ENCODE results near the gene NOX5.
"Not testable (repeated sequence)": the region's sequence is repeated elsewhere in the genome, so short reads cannot be mapped to it uniquely, and the experiment has no call there.

The NOX5 gene

DNA sequence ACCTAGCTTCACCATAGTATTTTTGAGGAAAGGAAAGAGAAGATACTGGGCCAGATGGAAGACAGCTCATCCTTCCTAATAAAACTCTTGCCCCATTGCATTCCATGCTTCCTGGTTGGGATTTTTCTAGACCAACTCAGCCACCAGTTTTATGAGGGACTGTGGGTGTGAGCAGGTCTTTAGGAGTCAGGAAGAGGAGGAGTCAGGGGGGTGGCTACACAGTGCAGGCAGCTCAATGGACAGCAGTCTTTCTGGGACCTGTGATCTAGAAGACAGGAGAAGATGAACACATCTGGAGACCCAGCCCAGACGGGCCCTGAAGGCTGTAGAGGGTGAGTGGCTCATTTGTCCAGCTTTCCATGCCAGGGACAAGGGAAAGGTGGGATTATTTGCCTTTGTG is at the start of gene NOX5:
Gene NOX5, plus strand, starts transcription at position 242 of the 400 bp plus-strand sequence. Its CDS starts 41 bp downstream, at position 283.
- ATAC-seq (ENCODE audit: low read depth) (no peak), DNase-seq (ENCODE audit: low spot score in 2 of 2) (no peak)
- Mint-ChIP-seq H3K4me1 (no peaks in the 10 kb centered on the region), H3K4me3 (no peak within 1 kb of the TSS), H3K27ac (no peak within 1 kb of the TSS), H3K36me3 (peaks cover 5% of the 10 kb centered on the region), H3K9me3 (peaks cover 11% of the 10 kb centered on the region), H3K27me3 (peaks cover 14% of the 10 kb centered on the region)

- H3K9me3 Mint-ChIP-seq = peaks cover 10% of the 10 kb centered on the region
Measured at GRCh38 chr15:68966996-68967395, 47.5 kb upstream of the NOX5 start.

DNA sequence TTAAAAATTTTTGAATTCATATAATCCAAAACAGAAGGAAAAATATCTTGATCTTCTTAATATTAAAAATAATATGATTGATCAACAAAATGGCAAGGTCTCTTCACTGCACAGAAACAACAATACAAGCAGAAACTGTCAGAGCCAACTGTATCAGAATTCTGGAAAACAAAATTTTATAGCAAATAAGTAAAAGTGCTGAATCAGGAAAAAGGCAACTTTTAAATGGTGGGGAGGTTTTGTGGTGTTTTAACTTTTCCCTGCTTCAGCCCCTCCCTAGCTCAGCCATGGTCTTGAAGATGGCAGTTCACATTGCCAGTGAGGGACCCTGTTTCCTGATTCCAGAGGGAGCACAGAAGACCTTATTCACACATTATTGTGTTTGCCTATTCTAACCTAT is 46.5 kb upstream of the NOX5 start:
- peaks cover 3% of the 10 kb centered on the region for H3K27me3 Mint-ChIP-seq
- DNase-seq (ENCODE audit: low spot score in 2 of 2) = no peak
- peaks cover 10% of the 10 kb centered on the region for H3K9me3 Mint-ChIP-seq
- H3K4me3 Mint-ChIP-seq = no peak overlapping the region
- no peak for ATAC-seq (ENCODE audit: low read depth)
- H3K36me3 Mint-ChIP-seq = no peaks in the 10 kb centered on the region
- no peak overlapping the region for H3K27ac Mint-ChIP-seq
- H3K4me1 Mint-ChIP-seq = no peaks in the 10 kb centered on the region

More at GRCh38 chr15:68966996-68967395, 47.5 kb upstream of the NOX5 start:
- H3K4me3 Mint-ChIP-seq = no peak overlapping the region
- H3K4me1 Mint-ChIP-seq = no peaks in the 10 kb centered on the region
- H3K27me3 Mint-ChIP-seq = peaks cover 3% of the 10 kb centered on the region
- DNase-seq (ENCODE audit: low spot score in 2 of 2) (no peak), ATAC-seq (ENCODE audit: low read depth) (no peak)
- no peaks in the 10 kb centered on the region for H3K36me3 Mint-ChIP-seq
- H3K27ac Mint-ChIP-seq = no peak overlapping the region

DNA sequence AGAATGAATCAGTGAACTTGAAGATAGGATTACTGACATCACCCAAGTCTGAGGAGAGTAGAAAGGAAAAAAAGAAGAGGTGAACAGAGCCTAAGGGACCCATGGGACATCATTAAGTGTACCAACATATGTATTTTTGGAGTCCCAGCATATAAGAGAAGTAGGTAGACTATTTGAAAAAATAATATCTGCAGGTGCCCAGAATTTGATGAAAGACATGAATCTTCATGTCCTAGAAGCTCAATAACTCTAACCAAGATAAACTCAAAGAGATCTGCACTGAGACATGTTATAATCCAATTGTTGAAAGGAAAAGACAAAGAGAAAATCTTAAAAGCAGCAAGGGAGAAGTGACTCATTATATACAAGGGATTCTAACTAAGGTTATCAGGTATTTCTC is 45.2 kb upstream of the NOX5 start:
- no peak overlapping the region for H3K27ac Mint-ChIP-seq
- no peak for DNase-seq (ENCODE audit: low spot score in 2 of 2)
- H3K4me1 Mint-ChIP-seq = no peaks in the 10 kb centered on the region
- H3K36me3 Mint-ChIP-seq = no peaks in the 10 kb centered on the region
- no peak for ATAC-seq (ENCODE audit: low read depth)
- peaks cover 6% of the 10 kb centered on the region for H3K27me3 Mint-ChIP-seq
- no peak overlapping the region for H3K4me3 Mint-ChIP-seq
- H3K9me3 Mint-ChIP-seq = peaks cover 10% of the 10 kb centered on the region

DNA sequence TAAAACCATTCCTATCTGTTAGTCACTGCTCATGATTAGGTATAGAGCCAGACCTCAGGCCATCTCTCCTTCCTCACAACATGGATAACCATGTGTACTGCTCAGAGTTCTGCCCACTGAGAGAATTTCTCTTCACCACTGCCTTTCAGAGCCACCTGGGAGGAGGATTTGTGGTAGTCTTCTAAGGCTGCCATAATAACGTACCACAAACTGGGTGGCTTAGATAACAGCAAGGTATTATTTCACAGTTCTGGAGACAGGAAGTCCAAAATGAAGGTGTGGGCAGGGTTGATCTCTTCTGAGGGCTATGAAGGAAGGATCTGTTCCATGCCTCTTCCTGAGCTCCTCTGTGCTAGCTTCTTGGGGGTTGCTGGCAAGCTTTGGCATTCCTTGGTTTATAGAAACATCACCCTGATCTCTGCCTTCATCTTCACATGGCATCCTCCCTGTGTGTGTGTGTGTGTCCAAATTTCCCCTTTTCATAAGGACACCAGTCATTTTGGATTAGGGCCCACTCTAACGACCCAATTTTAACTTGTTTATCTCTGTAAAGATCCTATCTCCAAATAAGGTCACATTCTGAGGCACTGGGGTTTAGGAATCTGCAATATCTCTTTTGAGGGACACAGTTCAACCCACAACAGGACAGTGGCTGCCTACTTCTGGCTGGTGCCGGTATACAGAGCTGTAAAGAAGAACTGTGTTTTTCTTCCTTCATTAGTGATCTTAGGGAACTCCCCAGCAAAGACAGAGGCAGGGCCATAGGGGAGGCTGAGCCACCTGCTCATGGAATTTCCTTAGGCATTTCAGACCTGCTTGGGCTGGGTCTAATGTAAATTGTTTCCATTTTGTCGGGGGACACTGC is 42.1 kb upstream of the NOX5 start:
- Mint-ChIP-seq H3K4me3 (no peak overlapping the region), H3K27me3 (peaks cover 6% of the 10 kb centered on the region), H3K4me1 (no peaks in the 10 kb centered on the region), H3K36me3 (no peaks in the 10 kb centered on the region), H3K9me3 (peaks cover 13% of the 10 kb centered on the region), H3K27ac (no peak overlapping the region)
- no peak for ATAC-seq (ENCODE audit: low read depth)
- DNase-seq (ENCODE audit: low spot score in 2 of 2) = no peak

GRCh38 chr15:68975651-68976160 is 38.8 kb upstream of the NOX5 start:
- DNase-seq (ENCODE audit: low spot score in 2 of 2); ATAC-seq (ENCODE audit: low read depth); H3K27ac Mint-ChIP-seq; H3K27me3 Mint-ChIP-seq; H3K9me3 Mint-ChIP-seq; H3K4me3 Mint-ChIP-seq; H3K36me3 Mint-ChIP-seq; H3K4me1 Mint-ChIP-seq: not testable (repeated sequence)

GRCh38 chr15:68977426-68977825 is 37.1 kb upstream of the NOX5 start:
- H3K4me1 Mint-ChIP-seq; DNase-seq (ENCODE audit: low spot score in 2 of 2); H3K9me3 Mint-ChIP-seq; H3K4me3 Mint-ChIP-seq; ATAC-seq (ENCODE audit: low read depth); H3K27ac Mint-ChIP-seq; H3K36me3 Mint-ChIP-seq; H3K27me3 Mint-ChIP-seq: not testable (repeated sequence)

DNA sequence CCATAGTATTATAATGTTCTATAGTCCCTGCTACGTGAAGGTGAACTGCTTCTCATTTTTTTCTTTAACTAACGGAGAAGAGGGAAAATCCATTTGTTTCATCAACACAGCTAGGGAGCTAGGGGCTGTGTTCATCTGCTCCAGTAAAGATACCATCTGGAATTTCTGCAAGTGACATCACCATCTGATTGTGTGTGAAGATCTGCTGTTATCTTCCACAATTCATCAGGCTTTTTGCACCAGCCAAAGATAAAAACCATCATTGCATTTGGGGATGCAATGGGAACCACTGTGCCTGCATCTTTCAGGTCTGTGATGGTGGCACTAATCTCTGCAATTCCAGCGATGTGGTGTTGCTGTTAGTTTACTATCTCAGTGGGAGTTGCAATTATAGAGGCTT is 35.5 kb upstream of the NOX5 start:
- DNase-seq (ENCODE audit: low spot score in 2 of 2) (no peak), ATAC-seq (ENCODE audit: low read depth) (no peak)
- Mint-ChIP-seq H3K27me3 (peaks cover 3% of the 10 kb centered on the region), H3K27ac (no peak overlapping the region), H3K4me3 (no peak overlapping the region), H3K36me3 (no peaks in the 10 kb centered on the region), H3K4me1 (no peaks in the 10 kb centered on the region), H3K9me3 (peaks cover 3% of the 10 kb centered on the region)

GRCh38 chr15:68979816-68980215 is 34.7 kb upstream of the NOX5 start:
- Mint-ChIP-seq H3K27ac (no peak overlapping the region), H3K27me3 (peaks cover 3% of the 10 kb centered on the region), H3K36me3 (no peaks in the 10 kb centered on the region), H3K4me1 (no peaks in the 10 kb centered on the region), H3K9me3 (peaks cover under 1% of the 10 kb centered on the region), H3K4me3 (no peak overlapping the region)
- DNase-seq (ENCODE audit: low spot score in 2 of 2) (no peak), ATAC-seq (ENCODE audit: low read depth) (no peak)

- Mint-ChIP-seq H3K9me3 (no peaks in the 10 kb centered on the region), H3K36me3 (no peaks in the 10 kb centered on the region)
Measured at GRCh38 chr15:68980786-68981185, 33.7 kb upstream of the NOX5 start.

DNA sequence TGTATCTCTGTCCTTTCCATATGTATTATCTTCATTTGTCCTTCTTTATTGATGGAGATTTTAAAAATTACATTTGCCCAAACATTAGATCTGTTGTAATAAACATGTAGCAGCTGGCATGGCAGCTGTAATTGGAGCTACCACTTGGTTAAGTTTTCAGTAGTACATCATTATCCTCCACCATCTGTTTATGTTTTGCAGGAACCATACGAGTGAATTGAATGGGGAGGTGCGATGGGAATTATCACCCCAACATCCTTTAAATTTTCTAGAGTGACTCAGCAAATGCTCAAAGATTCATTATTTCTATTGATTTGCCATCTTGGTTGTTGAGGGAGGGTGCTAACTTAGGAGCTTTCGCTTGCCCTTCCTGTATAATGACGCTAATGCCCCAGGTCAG is 32.6 kb upstream of the NOX5 start:
- no peak for DNase-seq (ENCODE audit: low spot score in 2 of 2)
- H3K36me3 Mint-ChIP-seq = no peaks in the 10 kb centered on the region
- no peaks in the 10 kb centered on the region for H3K4me1 Mint-ChIP-seq
- no peak for ATAC-seq (ENCODE audit: low read depth)
- no peak overlapping the region for H3K27ac Mint-ChIP-seq
- no peaks in the 10 kb centered on the region for H3K9me3 Mint-ChIP-seq
- no peak overlapping the region for H3K4me3 Mint-ChIP-seq
- H3K27me3 Mint-ChIP-seq = peaks cover 2% of the 10 kb centered on the region

More at GRCh38 chr15:68980786-68981185, 33.7 kb upstream of the NOX5 start:
- H3K4me3 Mint-ChIP-seq = no peak overlapping the region
- H3K27me3 Mint-ChIP-seq = peaks cover 3% of the 10 kb centered on the region
- H3K4me1 Mint-ChIP-seq = no peaks in the 10 kb centered on the region
- H3K27ac Mint-ChIP-seq = no peak overlapping the region
- ATAC-seq (ENCODE audit: low read depth) (no peak), DNase-seq (ENCODE audit: low spot score in 2 of 2) (no peak)

- Mint-ChIP-seq H3K4me1 (no peaks in the 10 kb centered on the region), H3K27ac (no peak overlapping the region), H3K27me3 (peaks cover 2% of the 10 kb centered on the region), H3K36me3 (no peaks in the 10 kb centered on the region), H3K9me3 (no peaks in the 10 kb centered on the region), H3K4me3 (no peak overlapping the region)
- DNase-seq (ENCODE audit: low spot score in 2 of 2) = no peak
- ATAC-seq (ENCODE audit: low read depth) = no peak
Measured at GRCh38 chr15:68982976-68983563, 31.4 kb upstream of the NOX5 start.

DNA sequence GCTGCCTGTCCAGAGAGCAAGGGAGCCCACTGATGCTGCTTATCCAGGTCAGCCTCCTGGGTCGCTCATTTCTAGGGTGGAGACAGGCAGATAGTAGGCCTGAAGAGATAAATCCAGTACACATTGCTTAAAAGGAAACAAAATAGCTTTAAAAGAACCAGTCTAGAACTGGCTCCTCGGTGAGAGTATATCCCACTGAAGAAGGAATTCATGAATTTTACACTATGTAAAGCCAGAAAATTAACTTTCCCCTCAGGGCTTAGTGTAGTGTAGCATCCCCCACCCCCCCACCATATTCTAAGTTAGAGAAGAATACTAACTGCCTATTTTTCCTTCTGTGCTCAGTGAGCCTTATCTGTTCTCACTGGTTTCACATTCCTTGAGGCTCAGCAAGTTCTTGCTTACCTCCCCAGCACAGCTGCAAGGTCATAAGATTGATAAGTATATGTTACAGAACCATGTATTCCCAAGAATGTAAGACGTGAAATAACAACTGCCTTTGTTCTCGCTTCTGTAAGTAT is 30.5 kb upstream of the NOX5 start:
- DNase-seq (ENCODE audit: low spot score in 2 of 2) = no peak
- ATAC-seq (ENCODE audit: low read depth) = no peak
- no peaks in the 10 kb centered on the region for H3K9me3 Mint-ChIP-seq
- no peak overlapping the region for H3K27ac Mint-ChIP-seq
- H3K4me3 Mint-ChIP-seq = no peak overlapping the region
- H3K4me1 Mint-ChIP-seq = no peaks in the 10 kb centered on the region
- peaks cover 4% of the 10 kb centered on the region for H3K27me3 Mint-ChIP-seq
- H3K36me3 Mint-ChIP-seq = no peaks in the 10 kb centered on the region

DNA sequence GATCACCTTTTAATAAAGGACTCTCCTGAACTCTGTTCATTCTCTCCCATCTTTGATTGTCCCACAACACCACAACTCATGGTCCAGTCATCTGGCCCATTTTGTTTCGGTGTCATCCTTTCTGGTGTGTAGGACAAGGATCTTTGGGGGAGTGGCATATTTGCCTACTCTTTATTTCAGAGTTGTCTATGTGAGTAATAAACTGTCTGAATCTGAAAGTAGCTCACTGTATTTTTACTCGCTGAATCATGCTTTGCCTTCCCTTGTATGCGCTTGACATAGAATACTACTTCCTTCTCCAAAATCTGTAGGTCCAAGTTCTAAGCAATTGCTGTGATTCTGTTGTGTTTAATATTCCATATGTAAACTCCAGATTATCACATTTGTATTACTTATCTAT is 29.9 kb upstream of the NOX5 start:
- no peak for DNase-seq (ENCODE audit: low spot score in 2 of 2)
- no peaks in the 10 kb centered on the region for H3K9me3 Mint-ChIP-seq
- no peaks in the 10 kb centered on the region for H3K4me1 Mint-ChIP-seq
- no peaks in the 10 kb centered on the region for H3K36me3 Mint-ChIP-seq
- H3K27ac Mint-ChIP-seq = no peak overlapping the region
- no peak for ATAC-seq (ENCODE audit: low read depth)
- peaks cover 4% of the 10 kb centered on the region for H3K27me3 Mint-ChIP-seq
- no peak overlapping the region for H3K4me3 Mint-ChIP-seq
